HS-27A (cell line): ENCODE measurements around the gene C14orf93.
"Not testable (repeated sequence)": the region's sequence is repeated elsewhere in the genome, so short reads cannot be mapped to it uniquely, and the experiment has no call there.

ENCODE experiments used
- DNase-seq: peaks from one replicate; pipeline ENCODE4 v3.0.0-alpha.2; 2012; ENCODE audit warnings: low read depth, missing footprints

Gene C14orf93

DNA sequence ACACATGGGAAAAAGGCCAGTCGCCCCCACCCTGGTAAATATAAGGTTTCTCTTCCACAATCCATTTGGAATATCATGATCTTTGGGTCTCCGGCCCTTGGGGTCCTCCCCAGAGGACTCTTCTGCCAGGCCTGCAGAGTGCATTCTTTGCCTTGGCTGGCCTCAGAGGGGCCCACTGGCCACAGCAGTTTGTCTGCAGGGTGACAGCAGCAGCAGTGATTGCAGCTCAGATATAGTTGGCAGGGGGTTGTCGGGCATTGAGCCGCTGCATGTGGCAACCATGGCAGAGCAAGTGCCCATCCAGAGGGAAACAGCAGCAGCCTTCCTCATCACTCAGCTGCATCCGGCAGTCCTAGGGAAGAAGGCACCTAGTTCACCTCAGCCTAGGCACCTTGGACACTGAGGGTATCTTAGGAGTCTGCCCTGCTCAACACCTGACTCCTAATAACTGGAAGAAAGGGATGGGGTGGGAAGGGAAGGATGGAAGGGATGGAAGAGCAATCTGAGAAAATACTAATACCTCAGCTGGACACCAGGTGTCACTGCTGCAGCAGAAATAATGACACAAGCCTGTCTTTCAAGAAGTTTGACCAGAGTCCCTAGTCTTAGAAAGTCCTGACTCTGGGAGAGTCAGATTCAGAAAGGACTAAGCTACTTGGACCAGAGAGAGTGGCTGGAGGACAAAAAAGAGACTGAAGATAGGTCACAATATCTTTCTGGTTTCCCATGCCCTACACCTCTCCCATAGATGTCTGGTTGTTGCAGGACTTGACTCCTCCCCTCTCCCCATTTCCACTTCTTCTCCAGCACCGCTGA lies 36.5 kb downstream of the C14orf93 start:
- no peak for DNase-seq

DNA sequence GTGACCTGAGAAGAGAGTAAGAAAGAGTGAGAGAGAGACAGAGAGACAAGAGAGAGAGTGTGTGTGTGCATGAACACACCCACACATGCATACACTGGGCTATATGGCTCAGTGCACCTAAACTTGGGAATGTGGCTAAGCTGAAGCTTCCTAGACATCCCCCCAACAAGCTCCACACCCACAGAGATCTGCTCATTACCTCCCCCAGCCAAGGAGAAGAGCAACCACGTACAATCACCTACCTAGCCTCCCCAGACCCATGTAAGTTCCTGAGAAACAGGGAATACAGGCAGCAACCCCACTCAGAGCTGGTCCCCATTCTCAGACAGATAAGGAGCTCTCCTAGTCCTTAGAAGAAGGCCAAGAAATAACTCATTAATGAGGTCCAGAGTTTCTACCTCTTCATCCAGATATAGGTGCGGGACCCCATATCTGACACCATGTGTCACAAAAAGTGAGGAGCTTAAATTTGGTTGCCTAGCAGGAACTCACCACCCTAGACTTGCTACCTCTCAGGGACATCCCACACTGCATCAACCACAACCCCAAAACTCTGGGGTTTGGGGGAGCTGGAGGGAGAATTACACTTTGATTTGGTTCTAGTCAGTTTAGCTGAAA lies 37.5 kb downstream of the C14orf93 start:
- no peak for DNase-seq

DNA sequence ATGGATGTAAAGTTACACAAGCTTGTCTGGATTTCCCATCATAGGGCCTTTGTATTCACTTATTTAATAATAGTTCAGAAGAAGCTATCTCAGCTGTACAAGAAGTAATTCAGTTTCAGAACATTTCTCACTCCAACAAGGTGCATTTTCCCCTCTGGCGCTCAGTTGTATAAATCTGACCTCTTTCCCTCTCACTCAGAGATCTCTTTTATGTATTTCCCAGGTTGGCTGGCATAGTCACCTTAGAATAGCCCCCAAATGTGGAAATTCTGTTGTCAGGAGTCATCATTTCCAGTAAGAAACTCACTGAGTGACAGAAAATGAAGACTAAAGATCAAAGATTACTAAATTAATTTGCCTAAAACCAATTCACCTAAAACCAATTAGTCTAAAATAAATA lies 38.8 kb downstream of the C14orf93 start:
- no peak for DNase-seq

- DNase-seq: no peak
Observed at GRCh38 chr14:22966783-22967269, 43.1 kb downstream of the C14orf93 start.

DNA sequence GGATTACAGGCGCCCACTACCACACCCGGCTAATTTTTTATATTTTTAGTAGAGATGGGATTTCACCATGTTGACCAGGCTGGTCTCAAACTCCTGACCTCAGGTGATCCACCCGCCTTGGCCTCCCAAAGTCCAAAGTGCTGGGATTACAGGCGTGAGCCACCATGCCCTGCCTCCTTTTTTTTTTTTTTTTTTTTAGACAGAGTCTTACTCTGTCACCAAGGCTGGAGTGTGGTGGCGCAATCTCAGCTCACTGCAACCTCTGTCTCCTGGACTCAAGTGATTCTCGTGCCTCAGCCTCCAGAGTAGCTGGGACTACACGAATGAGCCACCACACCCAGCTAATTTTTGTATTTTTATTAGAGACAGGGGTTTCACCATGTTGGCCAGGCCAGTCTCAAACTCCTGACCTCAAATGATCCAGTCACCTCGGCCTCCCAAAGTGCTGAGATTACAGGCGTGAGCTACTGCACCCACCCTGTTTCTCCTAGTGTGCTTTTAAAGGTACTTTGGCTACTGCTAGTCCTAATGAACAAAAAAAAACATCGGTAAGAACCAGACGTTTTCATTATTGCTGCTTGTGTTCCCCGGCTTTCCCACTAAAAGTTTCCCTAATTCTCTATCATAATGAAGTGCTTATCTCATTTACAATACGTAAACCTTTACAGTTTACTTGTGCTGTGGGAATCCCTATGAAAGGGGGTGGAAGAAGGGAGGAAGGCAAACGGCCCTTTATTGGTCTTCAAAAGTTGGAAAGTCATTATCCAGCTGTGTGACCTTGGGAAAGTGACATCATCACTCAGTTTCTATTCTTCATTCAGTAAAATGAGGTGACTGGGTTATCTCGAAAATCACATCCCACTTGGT lies 43.8 kb downstream of the C14orf93 start:
- DNase-seq: not testable (repeated sequence)

DNA sequence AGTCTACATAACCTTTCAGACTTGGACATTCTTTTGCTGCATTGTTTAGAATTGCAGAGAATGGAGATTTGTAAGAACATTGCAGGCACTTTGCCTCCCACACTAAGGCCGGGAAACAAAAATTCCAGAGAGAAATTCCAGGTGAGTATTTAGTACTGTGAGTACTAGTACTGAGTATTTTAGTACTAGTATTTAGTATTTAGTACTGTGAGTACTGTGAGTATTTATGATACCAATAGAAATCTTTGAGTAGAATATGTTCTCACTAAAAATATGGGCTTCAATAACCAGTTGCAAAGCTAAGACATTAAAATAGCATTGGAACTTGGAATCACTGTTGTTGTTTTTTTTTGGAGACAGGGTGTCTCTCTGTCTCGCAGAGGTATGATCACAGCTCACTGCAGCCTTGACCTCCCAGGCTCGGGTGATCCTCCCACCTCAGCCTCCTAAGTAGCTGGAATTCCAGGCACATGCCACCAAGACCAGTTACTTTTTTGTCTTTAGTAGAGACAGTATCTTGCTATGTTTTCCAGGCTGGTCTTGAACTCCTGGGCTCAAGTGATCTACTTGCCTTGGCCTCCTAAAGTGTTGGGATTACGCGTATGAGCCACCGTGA lies 47.8 kb downstream of the C14orf93 start:
- no peak for DNase-seq

DNA sequence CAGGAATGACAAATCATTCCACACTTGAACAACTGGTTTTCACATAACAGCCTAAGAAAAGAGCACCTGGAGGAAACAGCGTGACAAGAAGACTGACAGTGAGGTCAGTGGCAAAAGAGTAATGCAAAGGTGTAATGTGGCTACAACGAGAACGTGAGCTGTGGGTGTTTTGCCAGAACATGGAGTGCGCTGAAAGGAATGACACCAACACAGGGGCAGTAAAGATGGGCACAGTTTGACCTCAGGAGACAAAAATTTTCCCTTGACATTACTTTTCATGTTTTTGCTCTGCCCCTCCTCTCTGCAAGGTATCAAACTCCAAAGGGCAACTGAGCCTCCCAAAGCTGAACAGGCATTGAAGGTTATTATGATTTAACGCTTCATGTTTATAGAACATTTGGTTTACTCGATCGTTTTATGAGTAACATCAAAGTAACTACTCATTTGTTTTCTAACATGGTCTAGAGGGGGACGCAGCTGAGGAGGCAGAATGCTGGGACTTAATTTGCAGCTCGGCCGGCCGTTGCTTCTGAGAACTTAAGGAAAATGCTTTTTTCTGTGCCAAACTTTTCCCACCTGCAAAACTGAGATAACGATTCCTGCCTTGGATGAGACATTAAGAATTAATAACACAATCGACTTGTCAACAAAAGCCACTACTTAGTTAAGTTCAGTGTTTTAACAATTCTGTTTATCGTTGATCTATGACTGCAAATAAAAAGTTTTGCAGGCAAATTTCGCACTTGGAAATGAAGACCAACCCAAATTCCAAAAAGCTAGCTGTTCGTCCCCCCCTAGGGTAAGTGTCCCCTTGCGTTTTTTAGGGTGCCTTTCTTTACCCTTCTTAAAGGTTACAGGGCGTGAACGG lies 54.0 kb downstream of the C14orf93 start:
- DNase-seq: no peak

DNA sequence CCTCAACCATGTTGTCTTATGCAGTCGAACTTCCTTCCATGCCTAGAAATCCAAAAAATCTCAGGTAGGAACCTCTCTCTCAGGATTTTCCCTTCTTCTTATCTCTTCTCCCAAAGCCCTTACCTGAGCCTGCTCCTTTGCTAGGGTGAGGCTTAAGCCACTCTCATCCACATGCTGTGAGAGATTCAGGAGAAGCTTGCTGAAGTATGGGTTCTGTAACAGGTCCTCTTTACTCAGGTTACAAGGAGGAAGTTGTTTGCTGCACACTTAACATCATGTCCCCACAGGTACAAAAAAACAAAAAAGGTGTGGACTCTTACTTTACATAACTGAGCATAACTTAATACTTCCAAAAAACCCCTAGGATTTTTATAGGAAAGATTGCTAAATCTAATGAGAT lies 57.5 kb downstream of the C14orf93 start:
- no peak for DNase-seq

GRCh38 chr14:22951795-22952194 lies 58.1 kb downstream of the C14orf93 start:
- not testable (repeated sequence) for DNase-seq

DNA sequence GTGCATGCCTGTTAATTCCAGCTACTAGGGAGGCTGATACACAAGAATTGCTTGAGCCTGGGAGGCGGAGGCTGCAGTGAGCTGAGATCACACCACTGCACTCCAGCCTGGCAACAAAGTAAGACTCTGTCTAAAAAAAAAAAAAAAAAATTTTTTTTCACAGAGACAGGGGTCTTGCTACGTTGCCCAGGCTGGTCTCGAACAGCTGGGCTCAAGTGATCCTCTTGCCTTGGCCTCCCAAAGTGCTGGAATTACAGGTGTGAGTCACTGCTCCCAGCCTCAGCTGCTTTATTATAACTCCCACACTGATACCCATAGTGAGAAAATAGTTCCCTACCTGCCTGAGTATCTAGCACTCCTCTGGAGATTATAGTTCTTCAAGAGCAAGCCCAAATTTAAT lies 64.3 kb downstream of the C14orf93 start:
- no peak for DNase-seq

DNA sequence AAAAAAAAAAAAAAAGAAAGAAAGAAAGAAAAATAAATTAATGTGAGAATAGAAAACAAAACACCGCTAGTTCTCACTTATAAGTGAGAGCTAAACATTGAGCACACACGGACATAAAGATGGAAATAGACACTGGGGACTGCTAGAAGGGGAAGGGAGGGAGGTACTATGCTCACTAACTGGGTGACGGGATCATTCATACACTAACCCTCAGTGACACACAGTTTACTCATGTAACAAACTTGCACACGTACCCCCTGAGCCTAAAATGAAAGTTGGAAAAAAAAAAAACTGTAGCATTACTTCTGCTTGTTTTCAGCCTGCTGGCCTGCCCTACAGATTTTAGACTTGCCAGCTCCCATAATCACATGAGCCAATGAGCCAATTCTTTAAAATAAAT lies 70.3 kb downstream of the C14orf93 start:
- DNase-seq: no peak
